Glomerular visceral epithelial cell (primary cell): ENCODE measurements around the gene ULK4.

ENCODE experiments used
- DNase-seq: peaks from one replicate; pipeline ENCODE4 v3.0.0-alpha.2; 2016; ENCODE audit errors: extremely low spot score

ULK4 gene

GRCh38 chr3:41690766-41691563 is 270.9 kb downstream of the ULK4 start:
- peak; percentile 69 for DNase-seq

- no peak for DNase-seq
These were observed 273.1 kb downstream of the ULK4 start for GRCh38 chr3:41688595-41689380.

- DNase-seq: peak; percentile 92
These were observed 276.8 kb downstream of the ULK4 start for GRCh38 chr3:41684797-41685735.

GRCh38 chr3:41683666-41684350 is 278.1 kb downstream of the ULK4 start:
- peak; percentile 95 for DNase-seq

- peak; percentile 95 for DNase-seq
These were observed 278.9 kb downstream of the ULK4 start for GRCh38 chr3:41682996-41683395.

- DNase-seq: peak; percentile 9
These were observed 279.5 kb downstream of the ULK4 start for GRCh38 chr3:41682382-41682781.

- DNase-seq: peak; percentile 95
These were observed 280.4 kb downstream of the ULK4 start for GRCh38 chr3:41681479-41681878.

GRCh38 chr3:41679374-41679773 is 282.5 kb downstream of the ULK4 start:
- no peak for DNase-seq

GRCh38 chr3:41675102-41675501 is 286.8 kb downstream of the ULK4 start:
- peak; percentile 7 for DNase-seq

GRCh38 chr3:41674449-41674848 is 287.5 kb downstream of the ULK4 start:
- DNase-seq: no peak

- peak; percentile 24 for DNase-seq
These were observed 288.3 kb downstream of the ULK4 start for GRCh38 chr3:41673650-41674049.

- DNase-seq: no peak
These were observed 293.5 kb downstream of the ULK4 start for GRCh38 chr3:41668379-41668778.

- no peak for DNase-seq
These were observed 299.6 kb downstream of the ULK4 start for GRCh38 chr3:41662288-41662687.

GRCh38 chr3:41661796-41662195 is 300.1 kb downstream of the ULK4 start:
- DNase-seq: no peak

GRCh38 chr3:41660510-41660909 is 301.4 kb downstream of the ULK4 start:
- DNase-seq: no peak

GRCh38 chr3:41653571-41654239 is 308.2 kb downstream of the ULK4 start:
- DNase-seq: no peak

GRCh38 chr3:41652931-41653330 is 309.0 kb downstream of the ULK4 start:
- no peak for DNase-seq

- DNase-seq: no peak
These were observed 309.4 kb downstream of the ULK4 start for GRCh38 chr3:41652506-41652905.

- no peak for DNase-seq
These were observed 310.2 kb downstream of the ULK4 start for GRCh38 chr3:41651718-41652117.

GRCh38 chr3:41650406-41650805 is 311.5 kb downstream of the ULK4 start:
- DNase-seq: no peak
